Keratinocyte (primary cell): Measurements from ENCODE around the gene INPP4B. TPM values are rescaled to one million over a fixed set of nuclear protein-coding genes. Genes with fewer than 3 reads are reported as not detected.

Experiments
- DNase-seq: peaks from one replicate; pipeline ENCODE4 v3.0.0-alpha.2; 2011; ENCODE audit warnings: low read depth, missing footprints, low spot score
- FAIRE-seq: peaks from 2 replicates; lab custom pipeline; 2011; peaks lifted over from hg19 to GRCh38; lab: Jason Lieb, UNC
- H2AFZ ChIP-seq: 2 replicates; pipeline ENCODE4 v1.6.0; 2012; ENCODE audit warnings: low read length, control low read depth, inconsistent platforms; ENCODE audit not compliant: control insufficient read depth
- H3K27ac ChIP-seq: 2 replicates; pipeline ENCODE4 v1.5.1; 2011; ENCODE audit warnings: low read length; ENCODE audit not compliant: control insufficient read depth, insufficient read depth
- H3K27me3 ChIP-seq: 3 replicates; pipeline ENCODE4 v1.6.0; 2011; ENCODE audit warnings: low read length; ENCODE audit not compliant: control insufficient read depth, insufficient read depth; ENCODE audit errors: extremely low read depth
- H3K36me3 ChIP-seq, 2 experiments: 2 replicates in 1 of 2; 3 replicates in 1 of 2; pipeline ENCODE4 v1.5.1; 2011; ENCODE audit warnings: low read length in 2 of 2, mild to moderate bottlenecking in 1 of 2; ENCODE audit not compliant: control insufficient read depth in 2 of 2, insufficient read depth in 2 of 2; ENCODE audit errors: extremely low read depth in 1 of 2
- H3K4me1 ChIP-seq: 3 replicates; pipeline ENCODE4 v1.5.1; 2011; ENCODE audit warnings: low read length; ENCODE audit not compliant: control insufficient read depth, insufficient read depth; ENCODE audit errors: extremely low read depth
- H3K4me2 ChIP-seq: 3 replicates; pipeline ENCODE4 v1.6.0; 2011; ENCODE audit warnings: low read depth, low read length; ENCODE audit not compliant: control insufficient read depth, insufficient read depth; ENCODE audit errors: extremely low read depth
- H3K4me3 ChIP-seq, 3 experiments: fragments of 200-600 bp in 1 of 3; sonication (generic) in 1 of 3; 2 replicates in 2 of 3; 3 replicates in 1 of 3; pipeline ENCODE4 v1.5.1; 2011 to 2016; ENCODE audit warnings: low read length in 3 of 3, mild to moderate bottlenecking in 3 of 3, control low read depth in 2 of 3, inconsistent platforms in 1 of 3, low read depth in 1 of 3, mixed read lengths in 1 of 3, mixed run types in 1 of 3, moderate library complexity in 1 of 3; ENCODE audit not compliant: control insufficient read depth in 2 of 3, insufficient read depth in 2 of 3; ENCODE audit errors: extremely low read depth in 1 of 3
- H3K79me2 ChIP-seq: 2 replicates; pipeline ENCODE4 v1.6.0; 2012; ENCODE audit warnings: low read length; ENCODE audit not compliant: control insufficient read depth, insufficient read depth
- H3K9ac ChIP-seq: 3 replicates; pipeline ENCODE4 v1.6.0; 2011; ENCODE audit warnings: low read length; ENCODE audit not compliant: control insufficient read depth, insufficient read depth; ENCODE audit errors: extremely low read depth
- H3K9me1 ChIP-seq: 3 replicates; pipeline ENCODE4 v1.6.0; 2011; ENCODE audit warnings: low read length; ENCODE audit not compliant: control insufficient read depth, insufficient read depth; ENCODE audit errors: extremely low read depth
- H3K9me3 ChIP-seq: 2 replicates; pipeline ENCODE4 v1.5.1; 2012; ENCODE audit warnings: low read depth, low read length; ENCODE audit not compliant: control insufficient read depth
- H4K20me1 ChIP-seq: 3 replicates; pipeline ENCODE4 v1.6.0; 2011; ENCODE audit warnings: low read length; ENCODE audit not compliant: control insufficient read depth, insufficient read depth; ENCODE audit errors: extremely low read depth
- EZH2 ChIP-seq: IDR thresholded peaks from one replicate; pipeline ENCODE4 v1.6.1; 2012; ENCODE audit warnings: inconsistent platforms, mild to moderate bottlenecking, low read length, moderate library complexity
- dilution Hi-C: fragments of 300-500 bp; cut with MboI; formaldehyde crosslinking; loops from one replicate; pipeline ENCODE4 v1.7.0; 2020; ENCODE audit warnings: low sequenced_read_pairs; ENCODE audit not compliant: extremely low pct_ligation_motif_present
- polyA plus RNA-seq, 5 experiments: library from polyadenylated mRNA; depleted of rRNA in 3 of 5; stranded (reverse) in 3 of 5; stranded (forward) in 1 of 5; unstranded in 1 of 5; fragments of >200 nt; gene quantifications; 1 replicate in 1 of 5; 2 replicates in 3 of 5; 3 replicates in 1 of 5; pipeline versions ENCODE4 v1.2.1 to v1.2.3, GENCODE V29; 2011 to 2012; ENCODE audit warnings: missing spikeins in 2 of 5, low read depth in 1 of 5, low replicate concordance in 1 of 5
- TF ChIP-seq, protein P1 (sequence below), 3 experiments: IDR thresholded peaks in 1 of 3; conservative IDR thresholded peaks in 1 of 3; optimal IDR thresholded peaks in 1 of 3; 2 replicates in 2 of 3; 3 replicates in 1 of 3; pipeline versions ENCODE3 to v1.5.1; 2011; ENCODE audit warnings: low read length in 3 of 3, mild to moderate bottlenecking in 3 of 3, moderate library complexity in 2 of 3, control low read depth in 1 of 3, inconsistent platforms in 1 of 3; ENCODE audit not compliant: insufficient read depth in 2 of 3; ENCODE audit errors: extremely low read depth in 1 of 3

The INPP4B gene
- polyA plus RNA-seq, 1 donor (not counting 4 experiments of a cell fraction or from before 2014, with no cell fraction given), result 50.2 TPM

GRCh38 chr4:142354794-142355420, 491.2 kb downstream of the INPP4B start:
- Histone ChIP-seq H3K27ac (no peak overlapping the region), H3K27me3 (no peaks in the 10 kb centered on the region), H3K36me3 (peaks cover 5 to 6% of the 10 kb centered on the region in 2 experiments), H3K79me2 (peaks cover 99% of the 10 kb centered on the region), H3K4me2 (no peak overlapping the region), H3K4me3 (no peak overlapping the region), H2AFZ (no peak overlapping the region), H3K4me1 (peaks cover 28% of the 10 kb centered on the region), H3K9me1 (peaks cover 2% of the 10 kb centered on the region), H4K20me1 (no peaks in the 10 kb centered on the region), H3K9me3 (no peaks in the 10 kb centered on the region), H3K9ac (no peak overlapping the region)
- dilution Hi-C loops, result no loop called here
- TF ChIP-seq EZH2, result no peak
- TF ChIP-seq, protein P1, sequence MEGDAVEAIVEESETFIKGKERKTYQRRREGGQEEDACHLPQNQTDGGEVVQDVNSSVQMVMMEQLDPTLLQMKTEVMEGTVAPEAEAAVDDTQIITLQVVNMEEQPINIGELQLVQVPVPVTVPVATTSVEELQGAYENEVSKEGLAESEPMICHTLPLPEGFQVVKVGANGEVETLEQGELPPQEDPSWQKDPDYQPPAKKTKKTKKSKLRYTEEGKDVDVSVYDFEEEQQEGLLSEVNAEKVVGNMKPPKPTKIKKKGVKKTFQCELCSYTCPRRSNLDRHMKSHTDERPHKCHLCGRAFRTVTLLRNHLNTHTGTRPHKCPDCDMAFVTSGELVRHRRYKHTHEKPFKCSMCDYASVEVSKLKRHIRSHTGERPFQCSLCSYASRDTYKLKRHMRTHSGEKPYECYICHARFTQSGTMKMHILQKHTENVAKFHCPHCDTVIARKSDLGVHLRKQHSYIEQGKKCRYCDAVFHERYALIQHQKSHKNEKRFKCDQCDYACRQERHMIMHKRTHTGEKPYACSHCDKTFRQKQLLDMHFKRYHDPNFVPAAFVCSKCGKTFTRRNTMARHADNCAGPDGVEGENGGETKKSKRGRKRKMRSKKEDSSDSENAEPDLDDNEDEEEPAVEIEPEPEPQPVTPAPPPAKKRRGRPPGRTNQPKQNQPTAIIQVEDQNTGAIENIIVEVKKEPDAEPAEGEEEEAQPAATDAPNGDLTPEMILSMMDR (optimal IDR thresholded peaks at IDR 0.05 in 1 of 3, IDR thresholded peaks at IDR 0.05 in 1 of 3, conservative IDR thresholded peaks at IDR 0.05 in 1 of 3; ENCODE audit: extremely low read depth in 1 of 3, insufficient read depth in 2 of 3, low read length in 3 of 3), result no peak
- DNase-seq (no peak), FAIRE-seq (peak; percentile 41)

DNA sequence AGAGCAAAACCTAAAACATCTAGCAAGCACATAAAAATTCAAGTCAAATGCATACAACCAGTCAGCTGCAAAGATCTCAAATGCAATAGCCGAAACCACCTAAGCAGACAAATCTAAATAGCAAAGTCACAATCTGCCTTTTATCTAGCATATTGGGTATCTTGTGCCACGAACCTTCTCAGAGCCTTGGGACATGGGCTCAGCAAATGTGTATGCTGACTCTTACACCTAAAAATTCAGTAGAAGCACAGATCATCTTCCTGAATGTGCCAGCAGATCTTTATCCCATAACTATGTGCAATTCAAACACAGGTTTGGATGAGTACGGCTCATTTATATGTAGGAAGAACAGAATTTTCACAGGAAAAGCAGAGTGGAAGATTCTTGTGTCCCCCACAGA, 492.1 kb downstream of the INPP4B start:
- Histone ChIP-seq H3K79me2 (peaks cover 99% of the 10 kb centered on the region), H3K9ac (no peak overlapping the region), H3K27ac (peak overlapping the region; percentile 11), H4K20me1 (no peaks in the 10 kb centered on the region), H3K36me3 (peaks cover 5 to 6% of the 10 kb centered on the region in 2 experiments), H3K9me1 (peaks cover 2% of the 10 kb centered on the region), H3K4me3 (no peak overlapping the region), H3K4me1 (peaks cover 24% of the 10 kb centered on the region), H3K27me3 (no peaks in the 10 kb centered on the region), H3K4me2 (peak overlapping the region; percentile 7), H3K9me3 (no peaks in the 10 kb centered on the region), H2AFZ (no peak overlapping the region)
- FAIRE-seq, result peak; percentile 85
- dilution Hi-C loops, result no loop called here
- TF ChIP-seq, protein P1 (optimal IDR thresholded peaks at IDR 0.05 in 1 of 3, IDR thresholded peaks at IDR 0.05 in 1 of 3, conservative IDR thresholded peaks at IDR 0.05 in 1 of 3; ENCODE audit: extremely low read depth in 1 of 3, insufficient read depth in 2 of 3, low read length in 3 of 3), result no peak
- no peak for TF ChIP-seq EZH2
- no peak for DNase-seq
